HuH-7.5 (cell line): Measurements from ENCODE around the gene ERG28.
A peak's percentile ranks its signal among the peaks of the same experiment; 100 is the strongest.
"Not testable (repeated sequence)": the region's sequence is repeated elsewhere in the genome, so short reads cannot be mapped to it uniquely, and the experiment has no call there.

ENCODE experiments used
- DNase-seq: peaks from one replicate; pipeline ENCODE4 v3.0.0; 2011; ENCODE audit warnings: low spot score

Gene ERG28, protein sequence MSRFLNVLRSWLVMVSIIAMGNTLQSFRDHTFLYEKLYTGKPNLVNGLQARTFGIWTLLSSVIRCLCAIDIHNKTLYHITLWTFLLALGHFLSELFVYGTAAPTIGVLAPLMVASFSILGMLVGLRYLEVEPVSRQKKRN

DNA sequence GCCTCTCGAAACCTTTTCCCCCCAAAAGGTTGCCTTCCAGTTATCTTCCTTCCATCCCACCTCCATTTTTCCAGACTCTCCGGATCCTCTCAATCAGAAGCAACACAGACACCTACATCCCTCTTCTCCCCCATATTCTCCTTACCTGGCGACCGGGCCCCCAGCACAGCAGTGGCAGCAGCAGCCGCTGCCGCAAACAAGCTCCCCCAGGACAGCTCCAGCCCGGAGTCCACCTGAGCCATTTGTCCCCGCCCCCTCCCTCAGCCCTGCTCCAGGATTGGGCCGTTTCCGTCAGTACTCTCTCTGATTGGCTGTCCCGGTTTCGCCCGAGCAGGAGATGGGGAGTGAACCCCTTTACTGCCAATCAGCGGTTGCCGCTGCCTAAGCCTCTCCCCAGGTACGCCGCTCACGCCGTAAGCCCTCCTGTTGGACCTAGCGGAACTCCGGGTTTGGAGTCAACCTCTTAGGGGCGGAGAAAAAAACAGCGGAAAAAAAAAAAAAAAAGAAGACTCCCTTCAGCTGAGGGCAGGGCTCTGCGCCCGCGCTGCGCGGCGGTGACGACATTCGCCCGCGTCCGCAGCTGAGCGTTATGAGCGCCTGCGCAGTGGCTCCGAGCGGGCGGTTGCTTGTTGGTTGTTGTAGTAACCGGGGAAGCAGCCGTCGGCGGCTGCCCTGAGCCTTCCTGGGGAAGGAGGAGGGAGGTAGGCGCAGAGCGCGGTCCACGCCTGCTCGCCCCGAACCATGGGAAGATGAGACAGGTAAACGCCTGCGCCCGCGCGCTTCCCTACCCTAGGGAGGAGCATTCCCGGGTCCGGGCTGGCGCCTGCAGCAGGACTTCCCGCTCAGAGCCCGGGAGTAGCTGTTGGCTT lies at the start of gene ERG28, which contains the start of gene TTLL5:
TSS of gene ERG28 (minus strand) at position 247 of the 869 bp plus-strand sequence. CDS start 3,374 bp downstream, outside the sequence.
TSS of gene TTLL5 (plus strand) at position 617 of the 869 bp plus-strand sequence. CDS start 1,904 bp downstream, outside the sequence.
- peak; percentile 87 for DNase-seq

DNA sequence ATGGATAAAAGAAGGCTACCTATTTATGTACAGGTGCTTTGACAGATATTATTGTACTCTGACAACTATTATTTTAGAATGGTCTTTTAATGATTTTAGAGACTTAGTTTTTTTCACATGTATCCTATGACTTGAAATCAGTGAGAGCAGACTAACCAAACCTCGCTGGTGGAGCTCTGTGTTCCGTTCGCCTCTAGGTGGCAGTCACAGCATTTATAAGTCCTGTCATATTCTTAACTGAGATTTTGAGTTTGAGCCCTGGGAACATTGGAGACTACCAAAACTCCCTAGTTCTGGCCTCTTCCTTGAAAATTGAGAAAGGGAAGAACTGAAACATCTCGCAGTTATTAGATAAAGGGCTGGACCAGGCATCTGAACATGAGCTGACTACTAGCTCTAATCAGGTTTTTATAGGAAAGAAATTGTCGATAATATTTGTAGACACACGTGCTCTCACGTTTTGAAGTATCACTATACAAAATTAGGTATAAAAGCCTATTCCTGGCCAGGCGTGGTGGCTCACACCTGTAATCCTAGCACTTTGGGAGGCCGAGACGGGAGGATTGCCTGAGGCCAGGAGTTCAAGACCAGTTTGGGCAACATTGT lies 48.6 kb upstream of the ERG28 start:
- peak; percentile 15 for DNase-seq

GRCh38 chr14:75705014-75705413 lies 44.3 kb upstream of the ERG28 start:
- DNase-seq, result no peak

- no peak for DNase-seq
Observed at GRCh38 chr14:75703467-75703866, 42.8 kb upstream of the ERG28 start.

DNA sequence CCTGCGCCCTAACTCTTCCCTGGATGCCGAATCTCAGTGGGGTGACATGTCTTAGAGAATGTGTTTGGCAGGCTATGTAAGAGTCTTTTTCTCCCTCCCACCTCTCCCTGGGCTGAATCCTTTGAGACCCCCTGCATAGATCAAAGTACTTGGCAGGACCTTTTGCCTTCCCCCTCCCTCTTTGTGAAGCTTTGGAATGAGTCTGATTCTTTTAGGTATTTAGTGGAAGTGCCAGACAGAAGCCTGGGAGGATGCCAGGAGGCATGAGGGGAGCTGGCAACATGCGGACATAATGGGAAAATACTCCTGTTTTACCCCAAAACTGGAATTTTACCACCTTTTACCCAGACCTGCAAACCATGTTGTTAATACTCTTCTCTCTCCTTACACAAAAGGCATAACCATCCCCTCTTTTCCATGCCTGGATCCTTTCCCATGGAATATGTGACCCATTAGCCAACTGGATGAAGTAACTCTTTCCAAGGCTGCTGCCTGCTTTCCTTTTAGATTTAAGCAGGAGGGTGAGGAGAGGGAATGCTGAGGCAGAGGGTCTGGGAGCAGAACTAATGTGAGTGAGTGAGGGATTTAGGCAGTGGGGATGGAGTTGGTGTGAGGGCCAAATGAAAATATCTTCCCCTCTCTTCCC lies 42.1 kb upstream of the ERG28 start:
- DNase-seq, result no peak

GRCh38 chr14:75702122-75702521 lies 41.4 kb upstream of the ERG28 start:
- DNase-seq, result no peak

GRCh38 chr14:75700295-75700694 lies 39.6 kb upstream of the ERG28 start:
- DNase-seq, result no peak

GRCh38 chr14:75699331-75699730 lies 38.7 kb upstream of the ERG28 start:
- DNase-seq, result no peak

DNA sequence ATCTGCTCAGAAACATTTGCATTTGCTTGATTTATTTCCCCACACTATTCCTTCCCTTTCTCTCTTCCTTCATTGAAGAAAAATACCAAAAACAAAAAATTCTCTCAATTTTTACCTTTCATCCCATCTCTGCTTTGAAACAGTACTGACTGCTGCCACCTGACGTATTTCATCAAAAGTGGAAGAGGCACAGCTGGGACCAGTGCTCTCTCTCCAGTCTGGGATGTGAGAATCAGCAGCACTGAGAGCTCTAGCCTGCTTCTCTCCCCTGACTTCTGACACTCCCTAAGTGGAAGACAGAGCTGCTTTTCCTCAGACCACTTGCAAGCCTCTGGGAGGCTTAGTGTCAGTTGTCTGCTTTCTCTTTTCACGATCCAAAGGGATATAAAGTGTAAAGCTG lies 37.2 kb upstream of the ERG28 start:
- DNase-seq, result no peak

DNA sequence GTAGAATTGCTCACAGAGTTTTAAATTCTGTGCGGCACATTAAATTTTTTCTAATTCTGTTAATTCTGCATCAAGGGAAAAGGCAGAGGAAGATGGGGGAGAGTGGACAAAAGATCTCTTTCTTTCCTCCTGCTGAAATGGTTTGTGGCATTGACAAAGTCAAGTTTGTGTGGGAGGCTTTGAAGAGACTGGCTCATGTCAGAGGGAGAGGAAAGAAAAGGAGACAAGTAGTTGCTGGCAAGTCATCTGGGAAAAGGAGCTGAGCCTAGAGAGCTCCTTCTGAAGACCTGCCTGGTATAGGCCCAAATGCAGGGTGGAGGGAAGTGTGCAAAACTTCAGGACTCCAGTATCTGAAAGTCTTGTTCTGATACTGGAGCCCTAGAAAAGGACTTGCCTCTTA lies 36.7 kb upstream of the ERG28 start:
- no peak for DNase-seq

DNA sequence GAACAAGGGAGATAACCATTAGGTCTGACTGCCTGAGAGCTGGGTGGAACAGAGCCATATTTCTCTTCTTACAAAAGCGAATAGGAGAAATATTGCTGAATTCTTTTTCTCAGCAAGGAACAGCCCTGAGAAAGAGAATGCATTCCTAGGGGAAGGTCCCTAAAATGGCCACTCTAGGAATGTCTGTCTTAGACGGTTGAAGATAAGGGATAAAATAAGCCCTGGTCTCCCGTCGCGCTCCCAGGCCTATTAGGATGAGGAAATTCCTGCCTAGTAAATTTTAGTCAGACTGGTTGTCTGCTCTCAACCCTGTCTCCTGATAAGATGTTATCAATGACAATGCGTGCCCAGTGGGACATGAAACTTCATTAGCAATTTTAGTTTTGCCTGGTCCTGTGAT lies 34.3 kb upstream of the ERG28 start:
- DNase-seq, result not testable (repeated sequence)

- no peak for DNase-seq
Observed at GRCh38 chr14:75690010-75690409, 29.3 kb upstream of the ERG28 start.

GRCh38 chr14:75689012-75689411 lies 28.3 kb upstream of the ERG28 start:
- DNase-seq, result no peak

DNA sequence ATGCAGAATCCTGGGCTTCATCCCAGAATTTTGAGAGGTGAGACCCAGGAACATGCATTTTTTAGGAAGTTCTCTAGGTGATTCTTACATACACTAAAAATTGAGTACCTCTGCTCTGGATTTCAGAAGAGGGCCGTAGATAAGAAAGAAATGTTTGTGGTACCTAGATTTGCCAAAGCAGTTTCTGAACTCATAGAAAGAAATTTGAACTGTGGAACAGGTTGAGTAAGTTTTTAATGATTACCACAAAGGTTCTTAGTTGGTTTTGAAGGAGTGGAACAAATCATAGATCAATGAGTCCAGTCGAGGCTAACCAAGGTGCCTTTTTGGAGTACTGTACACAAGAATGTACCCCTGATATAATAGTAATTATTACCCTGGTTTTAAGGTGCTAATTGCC lies 25.2 kb upstream of the ERG28 start:
- no peak for DNase-seq

GRCh38 chr14:75675265-75675960 lies 14.7 kb upstream of the ERG28 start:
- DNase-seq, result no peak

DNA sequence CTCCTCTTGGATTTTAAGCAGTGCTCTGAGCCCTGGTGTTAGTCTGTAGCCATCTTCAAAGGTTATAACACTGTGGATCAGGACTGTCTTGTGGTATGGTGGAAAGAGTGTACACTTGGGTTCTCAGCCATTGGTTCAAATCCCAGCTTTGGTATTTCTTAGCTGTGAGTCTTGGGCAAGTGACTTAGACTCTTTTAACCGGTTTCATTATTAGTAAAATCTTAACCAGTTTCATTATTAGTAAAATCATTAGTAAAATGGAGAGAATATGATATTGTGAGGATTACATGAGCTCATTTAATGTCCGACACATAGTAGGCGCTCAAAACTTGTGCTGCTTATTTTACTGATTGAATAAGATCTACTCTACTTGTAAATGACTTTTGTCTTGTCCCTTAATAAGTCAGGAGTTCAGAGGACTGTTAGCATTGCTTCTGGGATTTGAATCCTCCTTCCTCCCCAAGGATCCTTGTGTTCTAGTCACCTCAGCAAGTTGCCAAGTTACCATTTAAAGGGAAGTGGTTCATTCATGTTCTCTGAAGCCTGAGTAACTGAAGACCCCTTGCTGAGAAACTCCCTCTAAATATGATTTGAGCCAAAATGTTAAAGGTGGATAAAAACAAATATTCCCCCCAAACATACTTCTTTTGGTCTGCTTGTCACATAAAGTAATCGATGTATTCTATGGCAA lies 12.8 kb upstream of the ERG28 start:
- DNase-seq, result no peak

- DNase-seq, result no peak
Observed at GRCh38 chr14:75672605-75673192, 12.0 kb upstream of the ERG28 start.

DNA sequence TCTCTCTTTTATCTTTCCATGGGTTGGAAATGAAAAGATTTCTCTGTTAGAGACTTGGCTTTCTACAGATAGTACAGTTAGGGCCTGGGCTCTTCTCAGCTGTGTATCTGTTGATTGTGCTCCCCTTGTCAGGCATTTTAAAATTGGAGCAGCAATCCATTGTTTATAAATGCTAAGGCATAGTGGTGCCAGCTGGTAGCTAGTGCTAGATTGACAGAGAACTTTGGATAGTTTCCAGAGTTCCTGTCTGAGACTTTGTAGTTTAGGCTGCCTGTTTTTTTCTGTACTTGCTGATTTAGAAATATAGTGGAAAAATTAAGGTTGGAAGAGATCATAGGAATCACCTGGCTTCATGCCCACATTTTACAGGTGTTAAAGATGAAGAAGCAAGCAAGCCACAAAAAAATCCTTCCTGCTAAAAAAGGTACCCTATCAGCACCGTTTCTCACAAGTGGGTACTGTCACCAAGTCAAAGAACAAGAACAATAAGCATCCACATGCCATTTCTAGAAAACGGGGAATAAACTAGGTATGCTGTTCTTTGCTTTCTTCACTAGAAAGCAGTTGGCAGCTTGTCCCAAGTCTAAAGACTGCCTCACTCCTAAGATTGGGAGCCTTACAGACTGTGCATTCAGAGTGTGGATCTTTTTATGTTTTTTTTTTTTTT lies 6.6 kb upstream of the ERG28 start:
- no peak for DNase-seq

DNA sequence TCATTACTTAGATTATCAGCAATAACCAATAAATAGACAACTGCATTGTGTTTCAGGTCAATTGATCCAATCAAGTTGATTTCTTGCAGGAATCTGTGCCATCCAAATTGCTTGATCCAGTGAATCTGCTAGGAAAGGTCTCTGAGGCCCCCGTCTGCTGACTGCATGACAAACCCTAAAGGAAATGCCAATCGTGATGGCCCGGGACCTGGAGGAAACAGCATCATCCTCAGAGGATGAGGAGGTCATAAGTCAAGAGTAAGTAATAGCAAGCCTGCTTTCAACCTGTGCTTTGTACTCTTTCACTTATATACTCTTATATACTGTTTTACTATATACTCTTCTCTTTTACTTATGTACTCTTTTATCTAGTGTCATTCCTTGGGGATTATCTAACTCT lies 2.3 kb upstream of the ERG28 start:
- no peak for DNase-seq

DNA sequence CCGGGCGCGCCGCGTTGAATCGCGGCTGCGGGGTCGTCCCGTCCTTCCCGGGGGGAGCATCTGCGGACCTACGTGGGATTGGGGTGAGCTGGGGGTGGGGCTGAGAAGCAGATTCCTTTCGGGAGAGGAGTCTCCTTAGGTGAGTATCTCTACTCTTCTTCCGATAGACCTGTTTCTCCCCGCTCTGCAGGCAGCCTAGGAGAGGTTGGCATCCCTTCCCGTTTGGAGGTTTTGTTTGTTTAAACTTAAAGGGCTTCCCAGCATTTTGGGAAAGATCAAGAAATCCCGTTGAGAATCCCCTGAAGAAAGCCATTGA lies 781 bp upstream of the ERG28 start:
- DNase-seq, result no peak

DNA sequence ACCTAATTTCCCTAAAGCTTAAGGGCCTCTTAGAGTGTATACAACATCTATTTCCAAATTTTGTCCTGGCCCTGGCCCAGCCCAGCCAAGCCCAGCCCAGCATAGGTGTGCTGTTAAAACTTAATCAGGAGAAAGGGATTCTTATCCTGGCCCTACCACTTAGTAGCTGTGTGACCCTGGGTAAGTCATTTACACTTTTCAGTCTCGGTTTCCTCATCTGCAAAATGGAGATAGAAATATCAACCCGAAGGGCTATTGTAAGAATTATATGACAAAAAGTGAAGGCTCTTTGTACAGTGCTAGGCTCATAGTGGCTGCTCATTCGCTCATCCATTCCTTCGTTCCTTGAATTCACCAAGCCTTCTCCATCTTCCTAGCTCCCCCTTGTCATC lies 442 bp downstream of the ERG28 start:
- DNase-seq, result no peak
